ENCODE data around the gene SULT2B1.

SULT2B1 gene

GRCh38 chr19:48551437-48552302 is at the start of gene SULT2B1:
SULT2B1 (plus strand) TSS chr19:48552172; CDS start chr19:48552253, 81 bp downstream.
- H3K27ac ChIP-seq = no peak within 1 kb of the TSS; the same call in 1 of the 2 replicates
- TF ChIP-seq, protein P1, sequence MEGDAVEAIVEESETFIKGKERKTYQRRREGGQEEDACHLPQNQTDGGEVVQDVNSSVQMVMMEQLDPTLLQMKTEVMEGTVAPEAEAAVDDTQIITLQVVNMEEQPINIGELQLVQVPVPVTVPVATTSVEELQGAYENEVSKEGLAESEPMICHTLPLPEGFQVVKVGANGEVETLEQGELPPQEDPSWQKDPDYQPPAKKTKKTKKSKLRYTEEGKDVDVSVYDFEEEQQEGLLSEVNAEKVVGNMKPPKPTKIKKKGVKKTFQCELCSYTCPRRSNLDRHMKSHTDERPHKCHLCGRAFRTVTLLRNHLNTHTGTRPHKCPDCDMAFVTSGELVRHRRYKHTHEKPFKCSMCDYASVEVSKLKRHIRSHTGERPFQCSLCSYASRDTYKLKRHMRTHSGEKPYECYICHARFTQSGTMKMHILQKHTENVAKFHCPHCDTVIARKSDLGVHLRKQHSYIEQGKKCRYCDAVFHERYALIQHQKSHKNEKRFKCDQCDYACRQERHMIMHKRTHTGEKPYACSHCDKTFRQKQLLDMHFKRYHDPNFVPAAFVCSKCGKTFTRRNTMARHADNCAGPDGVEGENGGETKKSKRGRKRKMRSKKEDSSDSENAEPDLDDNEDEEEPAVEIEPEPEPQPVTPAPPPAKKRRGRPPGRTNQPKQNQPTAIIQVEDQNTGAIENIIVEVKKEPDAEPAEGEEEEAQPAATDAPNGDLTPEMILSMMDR (conservative IDR thresholded peaks at IDR 0.05; ENCODE audit: low read depth) = no peak
- ChIA-PET POLR2A (ENCODE audit: low non-redundant PET) (no interaction called here), CTCF (interaction anchor here (0.5 kb wide), 1 partner anchor 33 kb away, joined by 4 read pairs; no protein-coding TSS in a partner anchor)
- DNase-seq (ENCODE audit: low spot score) = peak; percentile 63

- POLR2A ChIA-PET (ENCODE audit: low non-redundant PET) = no interaction called here
Observed at GRCh38 chr19:48502350-48503018, 49.5 kb upstream of the SULT2B1 start.

GRCh38 chr19:48506138-48506733 is 45.7 kb upstream of the SULT2B1 start:
- no peak overlapping the region; the same call in 1 of the 2 replicates for H3K27ac ChIP-seq
- ChIA-PET POLR2A (ENCODE audit: low non-redundant PET) (interaction anchor here (0.6 kb wide), 1 partner anchor 113 kb away, joined by 4 read pairs; the partner anchor contains the start of genes RPL18 and SPHK2), CTCF (interaction anchor here (0.6 to 1.3 kb wide), 15 partner anchors 17 to 337 kb away, joined by 3 to 16 read pairs (median 4); no protein-coding TSS in a partner anchor)
- TF ChIP-seq, protein P1 (conservative IDR thresholded peaks at IDR 0.05; ENCODE audit: low read depth) = peak; percentile 40
- peak; percentile 36 for DNase-seq (ENCODE audit: low spot score)

More at GRCh38 chr19:48502350-48503018, 49.5 kb upstream of the SULT2B1 start:
- CTCF ChIA-PET = no interaction called here
- no peak for DNase-seq (ENCODE audit: low spot score)
- TF ChIP-seq, protein P1 (conservative IDR thresholded peaks at IDR 0.05; ENCODE audit: low read depth) = no peak
- peak overlapping the region; percentile 78 for H3K27ac ChIP-seq

- no peak overlapping the region for H3K27ac ChIP-seq
- no peak for DNase-seq (ENCODE audit: low spot score)
- TF ChIP-seq, protein P1 (conservative IDR thresholded peaks at IDR 0.05; ENCODE audit: low read depth) = no peak
- CTCF ChIA-PET = interaction anchor here (0.6 to 1.2 kb wide), 3 partner anchors 8 to 80 kb away, joined by 3 to 8 read pairs (median 3); no protein-coding TSS in a partner anchor
- POLR2A ChIA-PET (ENCODE audit: low non-redundant PET) = interaction anchor here (0.6 kb wide), 1 partner anchor 63 kb away, joined by 3 read pairs; no protein-coding TSS in a partner anchor
Observed at GRCh38 chr19:48507911-48508439, 44.0 kb upstream of the SULT2B1 start.

- DNase-seq (ENCODE audit: low spot score) = no peak
- ChIA-PET POLR2A (ENCODE audit: low non-redundant PET) (no interaction called here), CTCF (interaction anchor here (1.2 kb wide), 1 partner anchor 76 kb away, joined by 8 read pairs; no protein-coding TSS in a partner anchor)
- no peak overlapping the region for H3K27ac ChIP-seq
- TF ChIP-seq, protein P1 (conservative IDR thresholded peaks at IDR 0.05; ENCODE audit: low read depth) = no peak
Observed at GRCh38 chr19:48508729-48509411, 43.1 kb upstream of the SULT2B1 start.

Measured in RWPE1 (cell line).